HG03565 (cell line): ENCODE measurements around the gene DAO.

ENCODE experiments used
- ATAC-seq: cut with Tn5 transposase; IDR thresholded peaks from one replicate; pipeline ENCODE4 v1.9.1; 2021; ENCODE audit warnings: mild to moderate bottlenecking, moderate library complexity; ENCODE audit not compliant: unreplicated experiment

DAO gene

DNA sequence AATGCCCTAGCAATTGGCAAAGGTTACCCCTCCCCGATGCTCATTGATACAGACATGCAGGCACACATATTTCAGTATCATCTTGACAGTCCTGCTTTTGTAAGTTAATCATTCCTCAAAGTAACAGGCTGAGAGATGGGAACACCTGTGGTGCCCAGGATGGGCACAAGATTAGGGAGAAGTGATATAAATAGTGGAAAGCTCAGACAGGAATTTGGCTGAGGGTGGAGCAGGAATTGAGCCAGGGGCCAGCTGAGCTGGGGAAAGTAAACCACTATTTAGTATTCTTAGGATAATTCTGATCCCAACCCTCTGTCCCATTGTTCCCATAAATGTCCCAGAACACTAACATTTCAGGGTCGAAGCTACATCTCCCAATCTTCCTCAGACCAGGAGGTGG, 38.3 kb downstream of the DAO start:
- no peak for ATAC-seq

DNA sequence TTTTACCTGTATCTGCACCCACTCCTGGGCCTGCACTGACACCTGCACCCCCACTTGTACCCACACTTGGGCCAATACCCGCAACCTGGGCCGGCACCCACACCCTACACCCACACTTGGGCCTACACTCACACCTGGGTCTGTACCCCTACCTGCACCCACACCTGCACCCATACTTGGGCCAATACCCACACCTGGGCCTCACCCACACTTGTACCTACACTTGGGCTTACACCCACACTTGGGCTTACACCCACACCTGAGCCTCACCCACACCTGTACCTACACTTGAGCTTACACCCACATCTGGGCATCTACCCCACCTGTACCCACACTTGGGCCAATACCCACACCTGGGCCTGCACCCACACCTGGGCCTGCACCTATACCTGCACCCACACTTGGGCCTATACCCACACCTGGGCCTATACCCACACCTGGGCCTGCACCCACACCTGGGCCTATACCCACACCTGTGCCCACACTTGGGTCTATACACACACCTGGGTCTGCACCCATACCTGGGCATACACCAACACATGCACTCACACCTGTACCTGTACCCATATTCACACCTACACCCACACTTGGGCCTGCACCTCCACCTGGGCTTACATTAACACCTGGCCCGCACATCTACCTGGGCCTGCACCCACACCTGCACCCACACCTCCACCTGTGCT, 39.2 kb downstream of the DAO start:
- ATAC-seq = no peak

DNA sequence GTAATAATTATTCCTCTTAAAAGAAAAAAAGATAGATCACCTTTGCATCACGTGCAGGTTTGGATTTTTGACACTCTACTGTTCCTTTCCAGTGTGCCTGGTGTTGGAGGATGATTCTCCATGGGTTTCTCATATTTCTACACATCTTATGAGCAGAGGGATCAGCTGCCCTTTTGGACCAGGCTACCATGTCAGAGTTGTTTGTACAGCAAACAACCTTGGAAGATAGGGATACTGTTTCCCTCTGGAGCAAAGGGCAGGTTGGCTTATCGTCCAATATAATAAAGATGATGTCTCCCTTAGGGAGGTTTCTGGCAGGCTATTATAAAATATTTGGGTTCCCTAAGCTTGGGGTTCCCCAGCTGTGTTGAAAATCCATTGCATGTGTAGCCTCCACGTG, 42.1 kb downstream of the DAO start:
- ATAC-seq = no peak

DNA sequence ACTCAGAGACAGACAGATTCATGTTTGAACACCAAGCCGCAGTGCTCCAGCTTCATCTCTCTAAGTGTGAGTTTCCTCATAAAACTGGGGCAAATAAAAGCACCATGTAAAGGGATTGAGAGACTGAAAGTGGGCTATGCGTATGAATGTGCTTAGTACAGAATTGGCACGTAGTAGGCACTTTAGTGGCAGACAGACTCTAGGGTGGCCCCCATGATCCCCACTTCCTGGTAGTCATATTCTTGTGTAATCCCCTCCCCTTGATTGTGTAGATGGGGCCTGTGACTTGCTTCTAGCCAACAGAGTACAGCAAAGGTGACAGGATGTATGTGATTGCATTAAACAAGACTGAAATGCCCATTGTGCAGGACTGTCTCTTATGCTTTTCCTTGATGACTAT, 43.0 kb downstream of the DAO start:
- ATAC-seq = no peak

DNA sequence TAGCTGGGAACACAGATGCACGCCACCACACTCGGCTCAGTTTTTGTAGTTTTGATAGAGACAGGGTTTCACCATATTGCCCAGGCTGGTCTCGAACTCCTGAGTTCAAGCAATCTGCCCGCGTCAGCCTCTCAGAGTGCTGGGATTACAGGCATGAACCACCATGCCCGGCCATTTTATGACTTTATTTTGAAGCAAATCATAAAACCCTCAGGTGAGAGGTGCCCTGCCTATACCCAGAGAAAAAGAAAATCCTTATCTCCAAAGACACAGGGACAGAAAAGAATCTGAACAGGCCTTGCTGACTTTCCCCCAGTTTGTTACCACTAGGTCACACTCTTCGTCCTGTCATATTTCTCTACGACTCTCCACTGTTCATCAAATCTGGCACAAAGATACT, 48.8 kb downstream of the DAO start:
- no peak for ATAC-seq

DNA sequence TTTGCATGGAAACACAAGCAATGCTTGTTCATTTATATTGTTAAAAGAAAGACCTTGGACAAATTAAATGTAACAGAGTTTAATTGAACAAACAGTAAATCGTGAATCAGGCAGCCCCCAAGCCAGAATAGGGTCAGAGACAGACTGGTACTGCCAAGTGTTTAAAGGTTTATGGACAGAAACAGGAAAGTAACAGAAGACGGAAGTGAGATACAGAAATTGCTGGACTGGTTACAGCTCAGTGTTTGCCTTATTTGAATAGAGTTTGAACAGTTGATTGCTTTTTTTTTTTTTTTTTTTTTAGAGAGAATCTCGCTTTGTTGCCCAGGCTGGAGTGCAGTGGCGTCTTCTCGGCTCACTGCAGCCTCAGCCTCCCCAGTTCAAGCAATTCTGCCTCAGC, 50.3 kb downstream of the DAO start:
- no peak for ATAC-seq

DNA sequence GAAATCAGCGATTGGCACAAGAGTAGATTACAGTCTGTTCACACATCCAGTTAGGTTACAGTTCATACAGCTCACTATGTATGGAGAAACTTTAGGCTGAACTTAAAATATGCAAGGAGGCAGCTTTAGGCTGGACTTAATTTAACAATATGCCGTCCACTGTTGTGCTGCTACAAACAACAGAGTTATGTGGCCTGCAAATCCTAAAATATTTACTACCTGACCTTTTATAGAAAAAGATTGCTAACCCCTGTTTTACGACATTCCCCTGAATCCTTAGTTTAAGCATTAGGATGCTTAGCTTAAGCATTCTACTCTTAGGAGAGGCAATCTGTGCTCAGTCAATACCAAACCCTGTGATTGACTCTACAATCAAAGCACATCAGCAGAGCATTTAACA, 50.9 kb downstream of the DAO start:
- ATAC-seq = no peak

DNA sequence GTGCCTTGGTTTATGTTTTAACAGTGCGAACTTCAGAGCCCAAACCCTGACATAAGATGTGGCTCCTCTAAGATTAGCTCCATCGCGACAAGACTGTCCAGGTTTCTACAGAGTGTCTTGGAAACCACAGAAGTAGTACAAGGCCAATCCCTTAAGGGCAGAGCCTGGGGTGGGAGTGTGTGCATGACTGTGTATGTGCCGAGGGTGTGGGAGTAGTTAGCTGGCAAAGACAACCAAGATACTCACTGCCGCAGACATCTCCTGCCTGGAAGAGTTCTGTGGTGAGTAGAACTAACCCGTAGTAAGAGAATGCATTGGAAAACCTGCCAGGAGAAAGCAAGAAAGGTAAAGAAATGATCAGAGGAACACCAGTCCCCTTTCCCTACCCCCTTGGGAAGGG, 54.1 kb downstream of the DAO start:
- no peak for ATAC-seq

DNA sequence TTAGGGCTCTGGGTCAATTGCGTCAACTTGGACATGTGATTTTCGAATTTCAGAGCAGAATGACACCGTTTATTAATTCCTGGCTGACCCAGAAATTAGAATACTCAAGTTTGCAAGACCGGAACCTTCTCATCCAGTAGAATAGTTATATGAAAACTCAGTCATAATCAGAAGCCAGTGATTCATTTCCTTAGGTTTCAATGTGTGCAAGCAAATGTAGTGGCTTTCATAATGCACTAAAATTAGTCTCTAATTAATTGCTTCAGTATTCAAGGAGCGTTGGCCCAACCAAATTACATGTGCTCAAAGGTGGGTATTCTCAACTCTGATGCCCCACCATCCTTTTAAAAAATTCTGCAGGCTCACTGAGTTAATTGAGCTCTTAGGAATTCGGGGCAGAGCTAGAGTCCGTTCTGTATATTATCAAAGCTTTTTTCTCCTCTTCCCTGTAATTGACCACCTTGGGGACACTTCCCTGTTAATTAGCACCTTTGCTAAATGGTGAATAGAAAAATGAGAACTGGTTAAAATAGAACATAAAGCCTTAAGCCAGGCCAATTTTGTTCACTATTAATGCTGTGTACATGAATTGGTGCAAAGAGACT, 55.4 kb downstream of the DAO start:
- ATAC-seq = no peak

DNA sequence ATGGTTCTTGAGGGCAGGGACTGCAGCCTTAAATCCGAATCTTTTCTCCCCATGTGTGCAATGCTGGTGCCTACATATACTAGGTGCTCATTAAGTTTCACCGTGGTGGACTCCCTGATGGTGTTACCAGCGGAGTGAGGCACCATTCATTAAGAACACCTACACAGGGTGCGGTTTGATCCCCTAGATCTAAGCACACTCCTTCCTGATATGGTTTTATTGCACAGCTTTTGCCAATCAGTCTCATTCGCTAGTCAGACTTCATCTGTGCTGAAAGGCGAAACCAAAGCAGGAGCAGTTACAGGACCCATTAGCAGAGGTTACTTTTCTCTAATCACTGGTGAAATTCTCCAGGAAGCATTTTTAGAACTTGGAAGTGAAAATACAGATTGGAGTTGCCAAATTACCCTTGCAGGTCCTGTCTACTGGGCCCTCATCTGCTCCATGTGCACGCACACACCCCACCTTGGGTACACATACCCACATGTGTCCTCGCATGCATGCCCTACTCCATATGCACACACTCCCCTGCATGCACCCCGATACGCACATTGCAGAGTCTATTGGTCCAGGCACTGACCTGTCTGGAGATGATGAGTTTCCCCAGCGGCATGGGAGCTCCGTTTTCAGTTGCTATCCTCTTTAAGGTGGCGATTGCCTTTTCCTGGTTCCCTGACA, 58.5 kb downstream of the DAO start:
- no peak for ATAC-seq

DNA sequence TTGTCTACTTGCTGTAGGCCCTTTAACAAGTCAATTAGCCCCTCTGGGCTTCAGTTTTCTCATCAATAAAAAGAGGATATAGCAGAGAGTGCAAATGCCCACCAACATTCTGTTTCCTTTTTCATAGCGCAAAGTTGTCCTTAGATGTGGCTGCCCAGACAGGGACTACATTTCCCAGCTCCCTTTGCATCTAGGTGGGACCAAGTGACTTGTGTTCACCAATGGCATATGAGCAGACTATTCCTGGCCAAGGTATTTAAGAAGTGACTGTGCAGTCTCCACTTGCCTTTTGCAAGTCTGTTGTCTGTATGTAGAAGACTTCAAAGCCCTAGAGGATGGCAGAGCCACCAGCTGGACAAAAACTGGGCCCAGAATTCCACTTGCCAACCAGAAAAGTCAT, 59.7 kb downstream of the DAO start:
- ATAC-seq = peak; percentile 64

DNA sequence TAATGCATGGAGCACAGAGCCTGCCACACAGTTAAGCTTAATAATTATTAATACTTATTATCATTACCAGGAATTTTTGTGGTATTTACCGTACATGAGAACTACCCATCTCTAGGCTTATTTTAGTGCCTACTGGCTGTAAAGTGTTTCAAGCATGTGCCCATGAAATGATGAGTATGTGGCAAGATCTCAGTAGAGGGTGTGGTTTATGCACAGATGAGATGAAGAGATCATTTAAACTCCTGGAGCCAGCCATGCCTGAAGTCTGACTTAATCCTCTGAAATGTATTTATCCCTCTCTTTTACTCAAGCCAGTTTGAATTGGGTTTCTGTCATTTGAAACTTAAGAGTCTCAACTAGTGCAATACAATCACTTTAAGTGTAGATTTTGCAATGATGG, 60.2 kb downstream of the DAO start:
- ATAC-seq = no peak

DNA sequence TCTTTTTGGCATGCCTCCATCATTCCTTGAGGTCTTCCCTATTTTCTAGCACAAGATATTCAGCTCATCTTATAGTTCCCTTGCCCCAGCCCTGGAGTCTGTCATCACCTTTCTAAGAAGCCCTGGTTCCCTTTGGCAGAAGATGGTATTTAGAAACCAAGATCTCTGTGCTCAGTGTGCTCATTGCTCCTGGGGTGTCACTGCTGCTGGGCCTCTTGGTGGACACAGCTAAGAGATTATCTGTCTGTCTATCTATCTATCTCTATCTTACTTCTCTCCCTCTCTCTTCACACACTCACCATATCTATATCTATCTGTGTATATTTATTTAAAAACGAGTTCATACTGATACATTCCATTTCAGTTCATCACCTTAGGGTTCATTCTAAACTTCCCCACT, 67.2 kb downstream of the DAO start:
- no peak for ATAC-seq

DNA sequence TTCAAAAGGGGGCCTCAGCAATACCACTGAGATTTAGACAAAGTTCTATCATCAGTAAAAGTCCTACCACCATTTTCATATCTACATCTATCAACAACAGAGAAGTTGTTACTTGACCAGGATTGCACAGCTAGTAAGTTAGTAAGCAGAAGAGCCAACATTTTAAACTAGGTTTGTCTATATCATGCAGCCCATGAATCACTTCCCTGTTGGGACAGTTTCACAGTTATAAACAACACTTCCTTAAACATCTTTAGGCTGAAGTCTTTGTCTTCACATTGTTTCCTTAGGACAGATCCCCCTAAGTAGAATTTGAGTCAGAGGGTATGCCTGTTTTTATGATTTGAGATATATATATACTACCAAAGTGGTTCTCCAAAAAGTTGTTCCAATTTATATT, 68.5 kb downstream of the DAO start:
- no peak for ATAC-seq

DNA sequence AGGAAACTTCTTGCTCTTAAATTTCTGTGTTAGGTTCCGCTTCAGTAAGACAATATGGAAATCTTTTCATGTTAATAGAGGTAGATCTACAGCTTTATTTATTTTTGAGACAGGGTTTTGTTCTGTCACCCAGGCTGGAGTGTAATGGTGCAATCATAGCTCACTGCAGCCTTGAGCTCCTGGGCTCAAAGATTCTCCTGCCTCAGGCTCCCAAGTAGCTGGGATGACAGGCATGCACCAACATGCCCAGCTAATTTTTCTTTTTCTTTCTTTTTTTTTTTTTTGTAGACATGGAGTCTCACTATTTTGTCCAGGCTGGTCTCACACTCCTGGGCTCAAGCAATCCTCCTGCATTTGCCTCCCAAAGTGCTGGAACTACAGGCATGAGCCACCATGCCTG, 70.1 kb downstream of the DAO start:
- no peak for ATAC-seq
